NCI-H1092 treated with DMSO at 0.1 percent for 48 hours (cell line): Measurements from ENCODE around the gene ADPRHL1.

Experiments
- DNase-seq: peaks from one replicate; lab custom pipeline; 2025; lab: John Stamatoyannopoulos, UW

The ADPRHL1 gene

DNA sequence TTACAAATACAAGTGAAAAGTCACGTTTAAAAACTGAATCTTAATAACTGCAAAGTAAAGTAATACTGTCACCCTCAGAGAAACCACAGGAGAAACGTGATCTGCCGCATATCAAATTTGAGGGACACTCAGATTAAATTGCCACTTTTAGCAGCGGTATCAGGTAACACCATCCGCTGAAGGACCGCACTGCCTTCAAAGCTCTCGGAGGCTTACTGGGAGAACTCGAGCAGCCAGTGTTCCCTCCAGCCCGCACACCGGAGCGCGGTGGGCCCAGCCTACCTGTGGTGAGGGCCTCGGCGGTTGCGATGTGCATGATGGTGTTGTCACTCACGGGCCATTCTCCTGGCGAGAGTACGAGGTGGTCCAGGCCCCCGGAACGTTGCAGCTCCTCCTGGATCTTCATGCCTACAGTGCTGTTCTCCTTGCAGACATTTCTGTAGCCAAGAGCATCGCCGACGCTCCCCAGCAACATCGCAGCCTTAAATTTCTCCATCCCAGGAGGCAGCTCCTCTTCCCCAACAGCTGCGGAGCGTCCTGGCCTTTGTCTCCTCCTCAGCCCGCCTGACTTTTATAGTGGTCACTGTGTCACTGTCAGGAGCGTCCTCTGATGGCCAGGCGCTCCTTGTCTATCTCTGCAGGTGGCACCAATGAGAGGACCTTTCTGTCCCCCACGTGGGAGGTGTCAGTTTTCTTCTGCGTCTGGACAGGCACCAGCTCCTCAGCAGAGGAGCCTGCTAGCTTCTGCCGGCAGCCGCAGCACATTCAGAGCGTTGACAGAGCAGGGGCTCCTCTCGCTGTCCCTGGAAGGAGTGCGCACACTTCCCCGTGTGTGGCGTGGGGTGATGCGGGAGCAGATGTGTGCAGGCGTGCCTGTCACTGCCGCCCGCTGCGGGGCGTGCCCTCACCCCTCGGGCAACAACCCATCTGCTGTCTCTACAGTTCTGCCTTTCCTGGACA, at the start of gene ADPRHL1:
ADPRHL1 (minus strand) TSS at position 547 of the 960 bp plus-strand sequence; CDS start at position 496, 51 bp downstream.
- DNase-seq, result no peak

- no peak for DNase-seq
These were observed 49.4 kb upstream of the ADPRHL1 start for GRCh38 chr13:113502686-113503085.

GRCh38 chr13:113500530-113501265, 47.4 kb upstream of the ADPRHL1 start:
- DNase-seq, result no peak

GRCh38 chr13:113499936-113500335, 46.6 kb upstream of the ADPRHL1 start:
- DNase-seq, result no peak

GRCh38 chr13:113498905-113499304, 45.6 kb upstream of the ADPRHL1 start:
- DNase-seq, result no peak

GRCh38 chr13:113497217-113497616, 43.9 kb upstream of the ADPRHL1 start:
- DNase-seq, result no peak

- DNase-seq, result no peak
These were observed 42.4 kb upstream of the ADPRHL1 start for GRCh38 chr13:113495494-113496210.

DNA sequence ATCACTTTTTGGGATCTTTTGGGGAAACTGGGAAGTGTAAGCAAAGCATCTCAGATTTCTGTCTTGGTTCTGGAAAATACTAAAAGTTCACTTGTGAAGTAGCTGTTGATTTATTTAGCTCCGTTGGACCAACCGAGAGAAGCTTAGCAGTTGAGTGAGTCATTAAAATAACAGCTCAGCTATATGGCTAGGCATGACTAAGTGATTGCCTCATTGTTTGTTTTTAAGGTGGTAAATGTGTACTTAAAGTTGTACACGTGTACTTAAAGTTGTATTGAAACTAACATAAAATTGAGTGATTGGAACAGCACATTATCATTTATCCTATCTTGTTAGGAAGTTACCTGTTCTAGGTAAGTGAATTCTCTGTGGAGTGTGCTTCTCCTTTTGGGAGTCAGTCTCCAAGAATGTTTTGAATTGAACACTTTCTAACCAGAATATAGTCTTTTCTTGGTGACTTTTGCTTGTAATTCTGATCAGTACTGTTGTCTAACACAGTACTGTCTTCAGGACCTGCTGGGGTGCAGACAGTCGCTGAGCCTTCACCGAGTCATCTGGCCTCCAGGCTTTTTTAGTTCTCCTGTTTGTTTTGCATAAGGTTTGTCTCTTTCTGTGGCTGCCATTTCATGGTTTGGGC, 40.1 kb upstream of the ADPRHL1 start:
- no peak for DNase-seq

- DNase-seq, result no peak
These were observed 38.7 kb upstream of the ADPRHL1 start for GRCh38 chr13:113491982-113492381.

GRCh38 chr13:113491418-113491883, 38.2 kb upstream of the ADPRHL1 start:
- peak; percentile 49 for DNase-seq

GRCh38 chr13:113490496-113491417, 37.5 kb upstream of the ADPRHL1 start, which contains the start of gene DCUN1D2:
Gene DCUN1D2 (minus strand): TSS chr13:113490711. CDS start chr13:113490669, 42 bp downstream.
- DNase-seq, result peak; percentile 88

DNA sequence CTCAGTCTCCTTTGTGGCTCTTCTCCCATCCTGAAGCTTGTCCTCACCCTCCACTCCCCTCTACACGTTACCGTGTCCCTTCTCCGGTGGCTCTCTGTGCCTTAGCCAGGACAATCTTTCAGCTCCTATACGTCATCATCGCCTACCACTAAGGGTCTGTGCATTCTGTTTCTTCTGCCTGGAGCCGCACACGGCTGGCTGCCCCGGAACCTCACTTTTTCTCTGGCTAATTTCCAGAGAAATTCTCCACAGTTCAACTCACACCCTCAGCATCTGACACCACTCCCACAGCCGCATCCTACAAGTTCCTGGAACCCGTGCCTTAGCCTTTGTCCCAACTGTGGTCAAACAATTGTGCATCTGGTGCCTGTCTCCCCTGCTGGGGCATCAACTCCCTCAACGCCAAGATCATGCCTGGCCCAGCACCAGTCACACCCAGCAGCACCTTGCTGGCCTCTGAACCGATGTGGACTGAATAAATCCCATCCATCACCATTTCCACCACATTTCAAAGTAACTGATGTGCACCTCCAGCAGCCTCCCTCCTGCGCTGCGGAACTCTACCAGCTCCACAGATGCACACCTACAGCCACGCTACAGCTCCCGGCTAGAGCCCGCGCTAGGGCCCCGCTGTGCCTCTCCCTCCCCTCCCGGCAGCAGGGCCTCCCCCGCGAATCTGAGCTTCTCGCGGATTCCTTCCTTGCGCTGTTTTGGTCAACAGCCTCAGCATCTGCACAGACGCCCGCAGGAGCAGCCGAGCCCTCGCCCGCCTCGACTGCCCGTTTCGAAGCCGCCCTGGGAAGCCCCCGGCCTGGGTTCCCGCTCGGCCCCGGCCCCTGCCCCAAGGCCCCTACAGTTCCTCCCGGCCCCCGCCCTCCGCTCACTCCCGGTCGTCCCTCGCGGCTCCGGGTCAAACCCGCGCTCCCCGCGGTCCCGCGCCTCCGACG, 36.5 kb upstream of the ADPRHL1 start:
- DNase-seq, result peak; percentile 45

- no peak for DNase-seq
These were observed 35.9 kb upstream of the ADPRHL1 start for GRCh38 chr13:113489171-113489548.

GRCh38 chr13:113488283-113488682, 35.0 kb upstream of the ADPRHL1 start:
- no peak for DNase-seq

- no peak for DNase-seq
These were observed 33.4 kb upstream of the ADPRHL1 start for GRCh38 chr13:113486698-113487097.

DNA sequence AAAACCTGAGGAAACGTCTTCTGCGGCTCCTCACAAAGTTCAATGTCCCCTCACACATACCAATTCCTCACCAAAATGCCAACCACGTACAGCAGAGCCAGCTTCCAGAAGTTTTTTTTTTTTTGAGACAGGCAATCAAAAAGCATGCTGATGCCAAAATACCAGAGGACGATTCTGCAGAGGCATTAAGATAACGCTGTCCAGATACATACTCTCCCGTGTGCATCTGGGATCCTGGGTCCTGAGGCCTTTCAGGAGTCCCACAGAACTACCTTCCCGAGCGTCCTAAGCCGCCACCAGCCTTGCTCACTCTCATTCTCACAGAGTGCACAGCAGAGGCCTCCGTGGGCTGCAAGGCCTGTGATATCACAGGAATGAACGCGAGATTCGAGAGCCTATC, 32.3 kb upstream of the ADPRHL1 start:
- no peak for DNase-seq

DNA sequence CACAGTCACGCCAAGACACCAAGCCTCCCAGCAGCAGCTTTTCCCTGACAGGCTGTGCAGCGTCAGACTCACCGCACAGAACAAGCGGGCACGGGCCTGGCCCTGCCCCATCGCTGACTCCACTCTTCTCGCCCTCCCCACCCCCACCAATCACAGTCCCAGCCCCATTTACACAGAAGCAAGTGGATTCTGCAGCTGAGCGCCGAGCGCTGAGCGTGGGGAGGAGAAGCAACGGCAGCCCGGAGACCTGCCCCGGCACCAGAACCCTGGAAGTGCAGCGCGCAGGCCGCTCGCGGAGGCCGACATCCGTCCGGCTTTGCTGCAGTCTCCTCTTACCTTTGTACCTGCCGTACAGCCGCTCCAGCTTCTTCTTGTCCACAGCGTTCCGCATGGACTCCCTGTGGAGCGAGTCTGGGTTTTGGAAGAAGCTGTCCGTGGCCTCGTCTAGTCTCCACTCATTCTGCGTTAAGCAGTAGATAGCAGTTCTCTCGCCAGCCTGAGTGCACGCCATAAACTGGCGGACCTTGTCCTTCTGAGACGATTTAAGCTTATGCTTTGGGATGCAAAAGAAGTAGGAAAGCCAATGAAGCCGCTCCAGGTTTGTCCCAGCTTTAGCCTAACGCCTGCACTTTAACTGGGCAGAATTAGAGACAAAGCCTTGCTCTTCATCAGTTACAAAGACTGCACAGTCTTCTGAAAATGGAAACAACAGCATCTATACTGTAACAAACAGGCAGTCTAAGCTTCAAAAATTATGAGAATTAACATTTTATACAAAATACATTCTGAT, 30.4 kb upstream of the ADPRHL1 start:
- DNase-seq, result no peak

GRCh38 chr13:113483081-113483480, 29.8 kb upstream of the ADPRHL1 start:
- DNase-seq, result no peak
